ENCODE results near the gene ELF1. TPM values are rescaled to one million over a fixed set of nuclear protein-coding genes. Genes with fewer than 3 reads are reported as not detected.

Gene ELF1
- total and polyA plus RNA-seq, 2 of the 4 experiments (the other 2 are of a cell fraction), result 25.4 to 27.6 TPM

DNA sequence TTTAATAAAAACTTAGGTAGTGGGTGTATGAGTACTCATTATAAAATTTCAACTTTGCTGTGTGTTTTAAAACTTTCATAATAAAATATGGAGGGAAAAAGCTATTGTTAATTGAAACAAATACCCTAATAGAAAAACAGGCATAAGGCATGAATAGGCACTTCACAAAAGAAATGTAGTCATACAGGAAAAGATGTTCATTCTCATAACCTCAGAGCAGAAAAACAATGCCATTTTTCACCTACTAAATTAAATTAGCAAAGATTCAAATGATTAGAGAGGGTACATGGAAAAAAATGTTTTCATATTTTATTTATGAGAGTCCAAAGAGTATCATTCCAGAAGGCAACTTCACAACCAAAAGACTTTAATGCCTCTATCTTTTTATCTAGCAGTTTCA is 20.6 kb upstream of the ELF1 start:
- dilution Hi-C loops (cut with HindIII; ENCODE audit: low sequenced_read_pairs, unreplicated experiment) (no loop called here), intact Hi-C loops (cut with micrococcal nuclease) (no loop called here), in situ Hi-C loops (cut with MboI; ENCODE audit: low sequenced_read_pairs) (no loop called here)
- H2AK9ac ChIP-seq (replicated peaks; ENCODE audit: low read depth, low read length, poor library complexity), result no peak overlapping the region
- H2BK15ac ChIP-seq (ENCODE audit: low read depth, low read length), result no peak overlapping the region
- ChIA-PET POLR2A (ENCODE audit: unreplicated experiment) (no interaction called here), CTCF (no interaction called here)
- H3K56ac ChIP-seq (ENCODE audit: extremely low read depth, insufficient read depth, low read length), result no peak overlapping the region
- no peak overlapping the region for H3K23ac ChIP-seq (ENCODE audit: low read depth, low read length)
- H3K4me3 ChIP-seq (ENCODE audit: insufficient read depth, low read depth, low read length), result no peak overlapping the region
- H3K9ac ChIP-seq (ENCODE audit: low read depth, low read length), result no peak overlapping the region
- no TSS peak for BruUV-seq (replicated peaks)
- H3K36me3 ChIP-seq (ENCODE audit: control insufficient read depth, insufficient read depth, low read length), result no peaks in the 10 kb centered on the region
- no peak overlapping the region for H4K91ac ChIP-seq (ENCODE audit: insufficient read depth, low read depth, low read length)
- ATAC-seq (ENCODE audit: low read depth), result no peak
- H2AFZ ChIP-seq (replicated peaks; ENCODE audit: low read length, poor library complexity), result no peak overlapping the region
- no peak overlapping the region for H2BK5ac ChIP-seq (ENCODE audit: low read depth, low read length, poor library complexity, severe bottlenecking)
- peaks cover 31% of the 10 kb centered on the region for H4K20me1 ChIP-seq (ENCODE audit: insufficient read depth, low read length)
- H4K8ac ChIP-seq (ENCODE audit: low read depth in 2 of 2, low read length in 2 of 2), result no peak overlapping the region
- no peak overlapping the region for H4K5ac ChIP-seq (ENCODE audit: low read depth, low read length)
- H3K18ac ChIP-seq (ENCODE audit: low read depth, low read length), result no peak overlapping the region
- no peak overlapping the region for H3K4me2 ChIP-seq (ENCODE audit: low read depth, low read length)
- H3K14ac ChIP-seq (replicated peaks; ENCODE audit: low read depth, low read length), result no peak overlapping the region
- no peak overlapping the region for H3K4ac ChIP-seq (ENCODE audit: low read depth, low read length)
- TF ChIP-seq FOS (IDR thresholded peaks at IDR 0.05; ENCODE audit: low read depth, low read length) (no peak), CHD1 (IDR thresholded peaks at IDR 0.05; ENCODE audit: low read depth, low read length) (no peak), MAZ (IDR thresholded peaks at IDR 0.05; ENCODE audit: borderline replicate concordance, low read depth, low read length) (no peak)
- TF ChIP-seq, protein P1, sequence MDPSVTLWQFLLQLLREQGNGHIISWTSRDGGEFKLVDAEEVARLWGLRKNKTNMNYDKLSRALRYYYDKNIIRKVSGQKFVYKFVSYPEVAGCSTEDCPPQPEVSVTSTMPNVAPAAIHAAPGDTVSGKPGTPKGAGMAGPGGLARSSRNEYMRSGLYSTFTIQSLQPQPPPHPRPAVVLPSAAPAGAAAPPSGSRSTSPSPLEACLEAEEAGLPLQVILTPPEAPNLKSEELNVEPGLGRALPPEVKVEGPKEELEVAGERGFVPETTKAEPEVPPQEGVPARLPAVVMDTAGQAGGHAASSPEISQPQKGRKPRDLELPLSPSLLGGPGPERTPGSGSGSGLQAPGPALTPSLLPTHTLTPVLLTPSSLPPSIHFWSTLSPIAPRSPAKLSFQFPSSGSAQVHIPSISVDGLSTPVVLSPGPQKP (IDR thresholded peaks at IDR 0.05; ENCODE audit: borderline replicate concordance, low read depth, low read length), result no peak
- TF ChIP-seq, protein P2, sequence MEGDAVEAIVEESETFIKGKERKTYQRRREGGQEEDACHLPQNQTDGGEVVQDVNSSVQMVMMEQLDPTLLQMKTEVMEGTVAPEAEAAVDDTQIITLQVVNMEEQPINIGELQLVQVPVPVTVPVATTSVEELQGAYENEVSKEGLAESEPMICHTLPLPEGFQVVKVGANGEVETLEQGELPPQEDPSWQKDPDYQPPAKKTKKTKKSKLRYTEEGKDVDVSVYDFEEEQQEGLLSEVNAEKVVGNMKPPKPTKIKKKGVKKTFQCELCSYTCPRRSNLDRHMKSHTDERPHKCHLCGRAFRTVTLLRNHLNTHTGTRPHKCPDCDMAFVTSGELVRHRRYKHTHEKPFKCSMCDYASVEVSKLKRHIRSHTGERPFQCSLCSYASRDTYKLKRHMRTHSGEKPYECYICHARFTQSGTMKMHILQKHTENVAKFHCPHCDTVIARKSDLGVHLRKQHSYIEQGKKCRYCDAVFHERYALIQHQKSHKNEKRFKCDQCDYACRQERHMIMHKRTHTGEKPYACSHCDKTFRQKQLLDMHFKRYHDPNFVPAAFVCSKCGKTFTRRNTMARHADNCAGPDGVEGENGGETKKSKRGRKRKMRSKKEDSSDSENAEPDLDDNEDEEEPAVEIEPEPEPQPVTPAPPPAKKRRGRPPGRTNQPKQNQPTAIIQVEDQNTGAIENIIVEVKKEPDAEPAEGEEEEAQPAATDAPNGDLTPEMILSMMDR (conservative IDR thresholded peaks at IDR 0.05; ENCODE audit: low read depth, low read length), result no peak
- TF ChIP-seq, protein P3, sequence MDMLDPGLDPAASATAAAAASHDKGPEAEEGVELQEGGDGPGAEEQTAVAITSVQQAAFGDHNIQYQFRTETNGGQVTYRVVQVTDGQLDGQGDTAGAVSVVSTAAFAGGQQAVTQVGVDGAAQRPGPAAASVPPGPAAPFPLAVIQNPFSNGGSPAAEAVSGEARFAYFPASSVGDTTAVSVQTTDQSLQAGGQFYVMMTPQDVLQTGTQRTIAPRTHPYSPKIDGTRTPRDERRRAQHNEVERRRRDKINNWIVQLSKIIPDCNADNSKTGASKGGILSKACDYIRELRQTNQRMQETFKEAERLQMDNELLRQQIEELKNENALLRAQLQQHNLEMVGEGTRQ (IDR thresholded peaks at IDR 0.05; ENCODE audit: low read depth, low read length), result no peak
- H3K9me1 ChIP-seq (ENCODE audit: insufficient read depth, low read length), result peaks cover 9% of the 10 kb centered on the region
- H2AK5ac ChIP-seq (ENCODE audit: low read depth, low read length), result no peak overlapping the region
- no peak overlapping the region for H2BK20ac ChIP-seq (ENCODE audit: low read depth, low read length)
- no peak overlapping the region for H2BK120ac ChIP-seq (ENCODE audit: low read depth, low read length)
- no peak overlapping the region for H3K27ac ChIP-seq (ENCODE audit: insufficient read depth, low read length)
- peaks cover 3 to 45% of the 10 kb centered on the region in 2 experiments; a peak in 2 of 4 replicates for H3K79me1 ChIP-seq (ENCODE audit: low read depth in 1 of 2, low read length in 2 of 2)
- H3K4me1 ChIP-seq (ENCODE audit: control insufficient read depth, insufficient read depth, low read length), result peaks cover 7% of the 10 kb centered on the region; the same call in 1 of the 2 replicates
- H3K27me3 ChIP-seq (ENCODE audit: control insufficient read depth, insufficient read depth, low read length), result no peaks in the 10 kb centered on the region
- DNase-seq, result no peak
- H3K9me3 ChIP-seq (ENCODE audit: control insufficient read depth, insufficient read depth, low read length), result no peaks in the 10 kb centered on the region
